HEK293 (cell line): Measurements from ENCODE around the gene RNF224.

Experiments used
- KLF16 ChIP-seq: fragments of 450-650 bp; formaldehyde crosslinking; IDR thresholded peaks from 2 replicates; pipeline ENCODE4 v1.5.1; 2017; ENCODE audit warnings: missing biosample characterization, missing genetic modification characterization
- PBX3 ChIP-seq: sonication (generic); formaldehyde crosslinking; IDR thresholded peaks from 2 replicates; pipeline ENCODE4 v1.8.1; 2022; ENCODE audit warnings: mild to moderate bottlenecking, moderate library complexity, missing genetic modification reagents
- SP3 ChIP-seq: fragments of 450-650 bp; formaldehyde crosslinking; IDR thresholded peaks from 2 replicates; pipeline ENCODE4 v1.5.1; 2016; ENCODE audit warnings: missing biosample characterization, missing genetic modification characterization
- ZBTB21 ChIP-seq: fragments of 450-650 bp; formaldehyde crosslinking; IDR thresholded peaks from 2 replicates; pipeline ENCODE4 v1.5.1; 2017; ENCODE audit warnings: missing biosample characterization, missing genetic modification characterization
- ZFP37 ChIP-seq: fragments of 450-650 bp; formaldehyde crosslinking; IDR thresholded peaks from 2 replicates; pipeline ENCODE4 v1.5.1; 2016; ENCODE audit warnings: missing biosample characterization, missing genetic modification characterization
- ZNF174 ChIP-seq: fragments of 450-650 bp; formaldehyde crosslinking; IDR thresholded peaks from 2 replicates; pipeline ENCODE4 v1.5.0; 2017; ENCODE audit warnings: missing biosample characterization, mild to moderate bottlenecking, missing genetic modification characterization
- ZNF274 ChIP-seq, 2 experiments: fragments of 200-500 bp in 1 of 2; fragments of 450-650 bp in 1 of 2; sonication (Bioruptor generic) in 1 of 2; formaldehyde crosslinking in 1 of 2; IDR thresholded peaks; 2 replicates each; pipeline versions ENCODE4 v1.5.1 to v1.6.1; 2014 to 2016; ENCODE audit warnings: borderline replicate concordance in 1 of 2, inconsistent platforms in 1 of 2, low read length in 1 of 2, missing biosample characterization in 1 of 2, missing genetic modification characterization in 1 of 2
- ZNF341 ChIP-seq: fragments of 450-650 bp; formaldehyde crosslinking; IDR thresholded peaks from 2 replicates; pipeline ENCODE4; 2016; ENCODE audit warnings: low read depth, missing biosample characterization, missing genetic modification characterization
- ZNF354C ChIP-seq: fragments of 450-650 bp; formaldehyde crosslinking; IDR thresholded peaks from 2 replicates; pipeline ENCODE4 v1.5.1; 2016; ENCODE audit warnings: missing biosample characterization, missing genetic modification characterization, low read depth, borderline replicate concordance
- ZNF645 ChIP-seq: fragments of 450-650 bp; formaldehyde crosslinking; IDR thresholded peaks from 2 replicates; pipeline ENCODE4; 2016; ENCODE audit warnings: missing biosample characterization, missing genetic modification characterization
- TF ChIP-seq, protein P1 (sequence below): fragments of 450-650 bp; formaldehyde crosslinking; IDR thresholded peaks from 2 replicates; pipeline ENCODE4 v1.5.1; 2016; ENCODE audit warnings: missing biosample characterization, missing genetic modification characterization
- TF ChIP-seq, protein P2 (sequence below): fragments of 450-650 bp; formaldehyde crosslinking; IDR thresholded peaks from 2 replicates; pipeline ENCODE4 v1.5.1; 2016; ENCODE audit warnings: missing biosample characterization, missing genetic modification characterization
- TF ChIP-seq, protein P3 (sequence below): fragments of 450-650 bp; formaldehyde crosslinking; IDR thresholded peaks from 2 replicates; pipeline ENCODE4 v1.5.1; 2016; ENCODE audit warnings: missing biosample characterization, missing genetic modification characterization

- TF ChIP-seq, protein P1, sequence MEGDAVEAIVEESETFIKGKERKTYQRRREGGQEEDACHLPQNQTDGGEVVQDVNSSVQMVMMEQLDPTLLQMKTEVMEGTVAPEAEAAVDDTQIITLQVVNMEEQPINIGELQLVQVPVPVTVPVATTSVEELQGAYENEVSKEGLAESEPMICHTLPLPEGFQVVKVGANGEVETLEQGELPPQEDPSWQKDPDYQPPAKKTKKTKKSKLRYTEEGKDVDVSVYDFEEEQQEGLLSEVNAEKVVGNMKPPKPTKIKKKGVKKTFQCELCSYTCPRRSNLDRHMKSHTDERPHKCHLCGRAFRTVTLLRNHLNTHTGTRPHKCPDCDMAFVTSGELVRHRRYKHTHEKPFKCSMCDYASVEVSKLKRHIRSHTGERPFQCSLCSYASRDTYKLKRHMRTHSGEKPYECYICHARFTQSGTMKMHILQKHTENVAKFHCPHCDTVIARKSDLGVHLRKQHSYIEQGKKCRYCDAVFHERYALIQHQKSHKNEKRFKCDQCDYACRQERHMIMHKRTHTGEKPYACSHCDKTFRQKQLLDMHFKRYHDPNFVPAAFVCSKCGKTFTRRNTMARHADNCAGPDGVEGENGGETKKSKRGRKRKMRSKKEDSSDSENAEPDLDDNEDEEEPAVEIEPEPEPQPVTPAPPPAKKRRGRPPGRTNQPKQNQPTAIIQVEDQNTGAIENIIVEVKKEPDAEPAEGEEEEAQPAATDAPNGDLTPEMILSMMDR (tag by site-specific recombination) = no peak
- TF ChIP-seq KLF16 (tag by site-specific recombination) (no peak), ZFP37 (tag by site-specific recombination) (no peak), ZNF174 (tag by site-specific recombination) (no peak), SP3 (tag by site-specific recombination) (no peak), ZBTB21 (tag by site-specific recombination) (no peak), ZNF645 (tag by site-specific recombination) (no peak), ZNF274 (IDR thresholded peaks at IDR 0.05; ENCODE audit: low read length) (no peak), ZNF274 (tag by site-specific recombination; IDR thresholded peaks at IDR 0.05; ENCODE audit: borderline replicate concordance) (no peak), PBX3 (CRISPR knock-in tag) (no peak), ZNF354C (no peak), ZNF341 (no peak)
- TF ChIP-seq, protein P2, sequence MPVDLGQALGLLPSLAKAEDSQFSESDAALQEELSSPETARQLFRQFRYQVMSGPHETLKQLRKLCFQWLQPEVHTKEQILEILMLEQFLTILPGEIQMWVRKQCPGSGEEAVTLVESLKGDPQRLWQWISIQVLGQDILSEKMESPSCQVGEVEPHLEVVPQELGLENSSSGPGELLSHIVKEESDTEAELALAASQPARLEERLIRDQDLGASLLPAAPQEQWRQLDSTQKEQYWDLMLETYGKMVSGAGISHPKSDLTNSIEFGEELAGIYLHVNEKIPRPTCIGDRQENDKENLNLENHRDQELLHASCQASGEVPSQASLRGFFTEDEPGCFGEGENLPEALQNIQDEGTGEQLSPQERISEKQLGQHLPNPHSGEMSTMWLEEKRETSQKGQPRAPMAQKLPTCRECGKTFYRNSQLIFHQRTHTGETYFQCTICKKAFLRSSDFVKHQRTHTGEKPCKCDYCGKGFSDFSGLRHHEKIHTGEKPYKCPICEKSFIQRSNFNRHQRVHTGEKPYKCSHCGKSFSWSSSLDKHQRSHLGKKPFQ (tag by site-specific recombination) = no peak
- TF ChIP-seq, protein P3, sequence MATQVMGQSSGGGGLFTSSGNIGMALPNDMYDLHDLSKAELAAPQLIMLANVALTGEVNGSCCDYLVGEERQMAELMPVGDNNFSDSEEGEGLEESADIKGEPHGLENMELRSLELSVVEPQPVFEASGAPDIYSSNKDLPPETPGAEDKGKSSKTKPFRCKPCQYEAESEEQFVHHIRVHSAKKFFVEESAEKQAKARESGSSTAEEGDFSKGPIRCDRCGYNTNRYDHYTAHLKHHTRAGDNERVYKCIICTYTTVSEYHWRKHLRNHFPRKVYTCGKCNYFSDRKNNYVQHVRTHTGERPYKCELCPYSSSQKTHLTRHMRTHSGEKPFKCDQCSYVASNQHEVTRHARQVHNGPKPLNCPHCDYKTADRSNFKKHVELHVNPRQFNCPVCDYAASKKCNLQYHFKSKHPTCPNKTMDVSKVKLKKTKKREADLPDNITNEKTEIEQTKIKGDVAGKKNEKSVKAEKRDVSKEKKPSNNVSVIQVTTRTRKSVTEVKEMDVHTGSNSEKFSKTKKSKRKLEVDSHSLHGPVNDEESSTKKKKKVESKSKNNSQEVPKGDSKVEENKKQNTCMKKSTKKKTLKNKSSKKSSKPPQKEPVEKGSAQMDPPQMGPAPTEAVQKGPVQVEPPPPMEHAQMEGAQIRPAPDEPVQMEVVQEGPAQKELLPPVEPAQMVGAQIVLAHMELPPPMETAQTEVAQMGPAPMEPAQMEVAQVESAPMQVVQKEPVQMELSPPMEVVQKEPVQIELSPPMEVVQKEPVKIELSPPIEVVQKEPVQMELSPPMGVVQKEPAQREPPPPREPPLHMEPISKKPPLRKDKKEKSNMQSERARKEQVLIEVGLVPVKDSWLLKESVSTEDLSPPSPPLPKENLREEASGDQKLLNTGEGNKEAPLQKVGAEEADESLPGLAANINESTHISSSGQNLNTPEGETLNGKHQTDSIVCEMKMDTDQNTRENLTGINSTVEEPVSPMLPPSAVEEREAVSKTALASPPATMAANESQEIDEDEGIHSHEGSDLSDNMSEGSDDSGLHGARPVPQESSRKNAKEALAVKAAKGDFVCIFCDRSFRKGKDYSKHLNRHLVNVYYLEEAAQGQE (tag by site-specific recombination) = no peak
These were observed 7.5 kb upstream of the RNF224 start for GRCh38 chr9:137219757-137220316.
